GM03348 (cell line): Measurements from ENCODE around the gene SMG1.
A peak's percentile ranks its signal among the peaks of the same experiment; 100 is the strongest.
"Not testable (repeated sequence)": the region's sequence is repeated elsewhere in the genome, so short reads cannot be mapped to it uniquely, and the experiment has no call there.

Experiments used
- DNase-seq: peaks from one replicate; pipeline ENCODE4 v3.0.0; 2012; ENCODE audit warnings: low spot score

SMG1 gene

DNA sequence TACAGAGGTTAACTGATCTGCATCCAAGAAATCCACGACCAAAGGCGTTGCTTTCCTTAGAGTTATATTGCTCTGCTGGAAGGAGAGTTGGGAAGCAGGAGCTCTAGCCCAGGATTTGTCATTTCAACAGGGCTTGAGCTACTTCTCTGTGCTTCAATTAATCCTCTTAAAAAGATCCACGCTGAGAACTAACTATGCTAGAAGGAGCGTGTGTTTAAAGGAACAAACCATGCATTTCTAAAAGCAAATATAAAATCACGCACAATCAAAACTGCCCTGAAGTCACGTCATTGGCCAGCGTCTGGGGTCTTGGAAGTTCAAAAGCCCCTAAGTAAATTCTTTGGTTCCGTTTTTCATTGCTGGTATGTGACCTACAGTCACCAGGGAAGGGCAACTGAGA, 125.9 kb downstream of the SMG1 start:
- DNase-seq: no peak

- no peak for DNase-seq
Measured at GRCh38 chr16:18799500-18799899, 126.7 kb downstream of the SMG1 start.

GRCh38 chr16:18797746-18798145, 128.5 kb downstream of the SMG1 start:
- DNase-seq: no peak

DNA sequence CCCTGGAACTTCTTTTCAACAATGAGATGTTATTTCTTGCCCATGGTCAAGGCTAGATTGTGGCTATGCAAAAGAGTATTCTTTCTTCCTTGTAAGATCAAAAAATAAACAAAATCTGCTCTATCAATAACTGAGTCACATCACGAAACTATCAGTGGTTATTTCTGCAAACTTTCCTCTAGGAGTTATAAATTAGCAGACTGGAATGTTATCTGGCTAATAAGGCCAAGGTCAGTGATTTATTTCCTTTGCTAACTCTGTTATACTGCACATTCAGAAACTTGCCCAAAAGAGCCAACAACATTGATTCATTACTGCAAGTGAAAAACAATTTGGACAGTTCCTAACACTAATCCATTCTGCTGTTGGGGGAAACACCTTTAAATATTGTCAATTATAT, 129.8 kb downstream of the SMG1 start:
- no peak for DNase-seq

DNA sequence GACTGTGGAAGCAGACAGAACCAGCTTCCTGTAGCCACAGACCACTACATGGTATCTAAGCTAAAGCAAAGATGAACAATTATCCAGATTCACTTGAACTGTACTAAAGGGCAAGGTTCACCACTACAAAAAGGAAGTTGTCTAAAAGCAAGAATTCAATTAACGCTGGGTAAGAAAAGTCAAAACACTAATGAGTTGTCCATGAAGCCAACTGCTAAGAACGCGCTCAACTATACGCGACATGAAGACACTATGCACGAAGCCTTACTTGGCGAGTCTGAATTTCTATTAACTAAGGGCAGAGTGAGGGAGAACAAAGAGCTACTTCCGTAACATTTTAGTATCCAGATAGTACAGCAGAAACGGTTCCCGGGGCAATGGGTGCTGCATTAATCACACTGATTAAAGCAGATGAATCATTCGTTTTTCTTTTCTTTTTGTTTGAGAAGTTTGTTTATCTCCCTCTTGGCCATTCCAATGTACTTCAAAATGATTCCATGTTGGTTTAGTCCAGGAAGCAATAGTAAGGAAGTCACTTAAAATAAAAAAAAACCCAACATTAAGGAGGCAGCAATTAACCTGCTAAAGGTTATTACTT, 133.3 kb downstream of the SMG1 start:
- no peak for DNase-seq

GRCh38 chr16:18789850-18790706, 136.1 kb downstream of the SMG1 start, which contains the start of gene RPS15A:
TSS of gene RPS15A (minus strand) at chr16:18790334. CDS start at chr16:18789113, 1,221 bp downstream.
- peak; percentile 98 for DNase-seq

GRCh38 chr16:18789515-18789849, 136.7 kb downstream of the SMG1 start:
- DNase-seq: no peak

DNA sequence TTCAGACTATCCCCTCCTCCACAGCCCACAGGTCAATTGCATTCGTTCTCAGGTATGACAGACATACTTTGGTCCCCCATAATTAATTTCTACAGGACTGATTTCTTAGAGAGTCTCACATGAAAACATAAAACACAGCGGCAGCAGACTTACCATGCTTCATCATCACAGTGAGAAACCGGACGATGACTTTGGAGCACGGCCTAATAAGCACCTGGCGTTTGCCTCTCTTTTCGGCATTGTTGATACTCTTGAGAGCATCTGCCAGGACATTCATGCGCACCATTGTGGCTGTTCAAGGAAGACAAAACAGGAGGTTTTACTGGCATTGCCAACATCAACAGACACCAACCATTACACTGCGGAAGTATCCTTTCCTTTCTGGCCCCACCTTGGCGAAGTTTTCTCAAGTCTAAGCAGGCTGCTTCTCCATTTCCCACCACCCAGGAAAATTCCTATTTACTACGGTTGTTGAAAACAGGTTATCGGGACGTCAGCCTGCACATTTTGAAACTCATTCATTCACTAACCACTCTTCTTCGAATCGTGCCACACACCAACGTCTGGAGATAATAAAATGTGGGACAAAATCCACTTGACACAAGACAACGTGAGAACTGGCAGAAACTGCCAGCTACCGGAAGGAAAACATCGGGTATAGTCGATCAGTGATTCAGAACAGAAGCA, 137.2 kb downstream of the SMG1 start:
- peak; percentile 24 for DNase-seq

GRCh38 chr16:18784917-18785623, 141.1 kb downstream of the SMG1 start:
- no peak for DNase-seq

DNA sequence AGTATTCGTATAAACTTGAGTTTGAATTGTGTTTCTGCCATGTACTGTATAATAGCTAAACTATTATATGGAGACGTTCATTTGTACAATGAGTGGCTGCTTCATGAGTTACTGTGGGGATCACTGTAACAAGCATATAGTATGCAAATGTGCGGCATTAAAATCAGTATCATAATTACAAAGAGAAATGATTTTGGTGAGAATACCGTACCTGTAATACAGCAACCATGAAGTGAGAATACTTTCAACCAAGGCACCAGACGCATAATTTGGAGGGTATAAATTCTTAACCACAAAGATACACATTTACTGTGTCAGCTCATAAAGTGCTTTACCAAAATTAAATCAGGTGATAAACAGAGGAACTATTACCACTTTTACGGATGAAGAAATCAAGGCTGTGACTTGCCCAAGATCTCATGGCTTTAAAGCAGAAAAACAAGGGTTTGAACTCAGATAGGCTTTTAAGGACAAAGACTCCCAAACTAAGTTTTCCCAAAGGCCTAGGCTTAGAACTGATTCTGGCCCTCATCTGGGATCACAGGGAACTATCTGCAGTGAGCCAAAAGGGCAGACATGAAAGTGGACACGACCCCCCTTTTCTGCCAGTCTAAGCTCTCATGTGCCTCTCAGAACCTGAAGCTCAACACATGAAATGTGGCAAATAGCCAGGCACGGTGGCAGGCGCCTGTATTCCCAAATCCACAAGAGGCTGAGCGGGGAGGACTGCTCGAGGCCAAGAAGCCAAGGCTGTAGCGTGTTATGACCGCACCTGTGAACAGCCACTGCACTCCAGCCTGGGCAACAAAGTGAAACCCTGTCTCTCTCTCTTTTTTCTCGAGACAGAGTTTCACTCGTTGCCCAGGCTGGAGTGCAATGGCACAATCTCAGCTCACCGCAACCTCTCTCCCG, 142.5 kb downstream of the SMG1 start:
- no peak for DNase-seq

DNA sequence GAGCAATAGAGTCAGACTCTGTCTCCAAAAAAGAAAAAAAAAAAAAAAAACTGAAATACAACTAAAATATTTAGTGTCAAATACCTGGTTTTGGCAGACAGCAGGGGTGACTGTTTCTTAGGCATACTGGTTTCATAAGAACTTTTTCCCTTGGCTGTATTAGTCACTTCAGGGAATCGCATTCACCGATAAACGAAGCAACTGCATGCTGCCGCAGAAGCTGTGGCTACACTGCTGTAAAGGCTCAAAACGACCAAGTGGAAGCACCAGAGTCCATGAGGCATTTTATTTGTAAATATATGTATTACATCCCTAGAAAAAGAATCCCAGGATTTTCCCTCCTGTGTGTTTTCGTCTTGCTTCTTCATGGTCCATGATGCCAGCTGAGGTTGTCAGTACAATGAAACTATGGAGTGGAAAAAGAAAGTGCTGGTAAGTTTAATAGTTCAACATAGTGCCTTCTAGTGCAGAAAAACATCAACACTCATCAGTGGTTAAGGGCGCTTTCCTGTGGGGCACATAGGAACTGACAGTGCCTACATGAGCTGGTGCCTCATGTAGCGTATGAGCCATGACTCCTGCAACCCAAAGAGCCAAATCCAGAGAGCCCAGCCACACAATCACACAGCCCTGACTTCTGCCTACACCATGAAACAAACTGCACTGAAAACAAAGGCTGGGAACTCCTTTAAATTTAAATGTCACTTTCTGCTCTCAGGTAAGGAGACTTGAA, 143.3 kb downstream of the SMG1 start:
- DNase-seq: no peak

DNA sequence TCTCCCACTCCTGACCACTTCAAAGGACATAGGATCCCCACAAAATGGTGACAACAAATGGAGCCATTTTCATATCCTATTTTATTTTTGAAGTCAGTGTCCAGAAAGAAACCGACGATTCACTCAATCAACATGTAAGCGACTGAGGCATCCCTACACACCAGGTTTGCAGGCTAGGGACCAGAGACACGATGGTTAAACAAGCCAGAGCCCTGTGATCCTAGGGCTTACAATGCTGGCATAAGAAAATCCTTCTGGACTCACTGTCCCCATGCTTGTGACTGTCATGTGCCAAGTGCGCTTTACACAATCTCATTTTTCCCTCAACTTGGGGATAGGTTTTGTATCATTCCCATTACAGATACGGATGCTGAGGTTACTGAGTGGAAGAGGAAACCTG, 145.0 kb downstream of the SMG1 start:
- not testable (repeated sequence) for DNase-seq

GRCh38 chr16:18780460-18781026, 145.7 kb downstream of the SMG1 start:
- DNase-seq: not testable (repeated sequence)

GRCh38 chr16:18777664-18778063, 148.5 kb downstream of the SMG1 start:
- not testable (repeated sequence) for DNase-seq

DNA sequence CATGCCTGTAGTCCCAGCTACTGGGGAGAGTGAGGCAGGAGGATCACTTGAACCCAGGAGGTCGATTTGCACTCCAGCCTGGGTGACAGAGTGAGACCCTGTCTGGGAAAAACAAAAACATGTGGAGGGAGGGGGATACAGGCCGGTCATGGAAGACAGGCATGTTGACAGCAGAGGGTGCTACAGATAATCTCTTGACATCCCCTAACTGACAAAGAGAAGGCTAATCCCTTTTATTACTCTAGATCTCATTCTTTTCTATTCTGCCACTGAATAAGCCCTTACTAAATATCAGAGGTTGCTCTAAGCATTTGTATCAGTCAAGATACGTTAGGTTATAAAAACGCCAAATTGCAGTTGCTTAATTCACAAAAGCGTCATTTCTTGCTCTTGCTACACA, 149.9 kb downstream of the SMG1 start:
- not testable (repeated sequence) for DNase-seq

GRCh38 chr16:18774651-18775050, 151.6 kb downstream of the SMG1 start:
- not testable (repeated sequence) for DNase-seq

DNA sequence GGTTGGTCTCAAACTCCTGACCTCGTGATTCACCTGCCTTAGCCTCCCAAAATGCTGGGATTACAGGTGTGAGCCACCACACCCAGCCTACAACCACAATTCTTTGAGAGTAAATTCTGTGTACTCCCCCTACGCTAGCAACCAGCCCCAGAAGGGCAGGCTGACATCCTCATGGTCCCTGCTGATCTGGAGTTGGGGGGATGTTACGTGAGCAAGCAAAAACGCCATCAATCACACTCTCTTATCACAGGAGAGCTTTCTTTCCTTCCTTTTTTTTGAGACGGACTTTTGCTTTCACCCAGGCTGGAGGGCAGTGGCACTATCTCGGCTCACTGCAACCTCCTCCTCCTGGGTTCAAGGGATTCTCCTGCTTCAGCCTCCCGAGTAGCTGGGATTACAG, 154.0 kb downstream of the SMG1 start:
- not testable (repeated sequence) for DNase-seq

DNA sequence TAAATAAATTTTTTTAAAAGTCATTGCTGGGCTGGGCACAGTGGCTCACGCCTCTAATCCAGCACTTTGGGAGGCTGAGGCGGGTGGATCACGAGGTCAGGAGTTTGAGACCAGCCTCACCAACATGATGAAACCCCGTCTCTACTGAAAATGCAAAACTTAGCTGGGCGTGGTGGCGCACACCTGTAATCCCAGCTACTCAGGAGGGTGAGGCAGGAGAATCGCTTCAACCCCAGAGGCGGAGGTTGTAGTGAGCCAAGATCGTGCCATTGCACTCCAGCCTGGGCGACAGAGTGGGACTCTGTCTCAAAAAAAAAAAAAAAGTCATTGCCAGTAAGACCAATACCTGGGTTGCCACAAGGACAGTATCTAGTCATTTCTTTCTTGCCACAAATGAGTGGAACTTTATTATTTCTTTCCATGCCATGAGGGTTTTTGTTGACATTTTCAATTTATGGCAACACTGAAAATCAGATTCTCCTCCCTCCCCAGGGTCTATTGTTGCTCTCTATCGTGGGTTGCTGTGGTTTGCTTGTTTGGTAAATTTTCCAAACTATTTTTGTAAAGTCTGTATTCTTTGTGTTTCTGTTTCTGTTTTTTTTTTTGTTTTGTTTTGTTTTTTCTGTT, 155.8 kb downstream of the SMG1 start:
- DNase-seq: not testable (repeated sequence)

- DNase-seq: not testable (repeated sequence)
Measured at GRCh38 chr16:18767217-18767616, 159.0 kb downstream of the SMG1 start.

GRCh38 chr16:18762713-18763112, 163.5 kb downstream of the SMG1 start:
- DNase-seq: not testable (repeated sequence)
